CD14-positive monocyte (primary cell): ENCODE measurements around the gene WWOX. TPM values are rescaled to one million over a fixed set of nuclear protein-coding genes. Genes with fewer than 3 reads are reported as not detected.

Experiments used
- DNase-seq, 3 donors: peaks; one replicate each; pipeline ENCODE4 v3.0.0-alpha.2; 2011 to 2022
- H2AFZ ChIP-seq: 2 replicates; pipeline ENCODE4 v1.6.0; 2012; ENCODE audit warnings: mild to moderate bottlenecking, low read depth, low read length, inconsistent platforms; ENCODE audit not compliant: insufficient read depth, poor library complexity, severe bottlenecking
- H3K27ac ChIP-seq, 2 donors: 1 replicate in 1 of 2; 2 replicates in 1 of 2; pipeline ENCODE4 v1.5.1; 2012 to 2013; ENCODE audit warnings: low read length in 2 of 2, control low read depth in 1 of 2, inconsistent platforms in 1 of 2, low read depth in 1 of 2, mild to moderate bottlenecking in 1 of 2
- H3K27me3 ChIP-seq, 2 donors: one replicate each; pipeline versions ENCODE4 v1.6.0 to v1.6.1; 2011 to 2013; ENCODE audit warnings: low read length in 2 of 2; ENCODE audit not compliant: control insufficient read depth in 2 of 2, insufficient read depth in 2 of 2
- H3K36me3 ChIP-seq, 2 donors: replicated peaks in 1 of 2; 1 replicate in 1 of 2; 2 replicates in 1 of 2; pipeline versions ENCODE4 v1.5.1 to v1.6.1; 2012 to 2013; ENCODE audit warnings: low read length in 2 of 2, control low read depth in 1 of 2, inconsistent platforms in 1 of 2, mild to moderate bottlenecking in 1 of 2; ENCODE audit not compliant: insufficient read depth in 2 of 2, control insufficient read depth in 1 of 2
- H3K4me1 ChIP-seq, 2 donors: 1 replicate in 1 of 2; 2 replicates in 1 of 2; pipeline versions ENCODE4 v1.5.1 to v1.6.1; 2012 to 2013; ENCODE audit warnings: low read length in 2 of 2, control low read depth in 1 of 2, inconsistent platforms in 1 of 2, mild to moderate bottlenecking in 1 of 2, moderate library complexity in 1 of 2; ENCODE audit not compliant: insufficient read depth in 2 of 2, control insufficient read depth in 1 of 2
- H3K4me2 ChIP-seq: replicated peaks from 2 replicates; pipeline ENCODE3; 2012; ENCODE audit warnings: low read length, moderate library complexity, mild to moderate bottlenecking; ENCODE audit not compliant: poor library complexity, severe bottlenecking; ENCODE audit errors: extremely low read depth
- H3K4me3 ChIP-seq, 3 experiments: fragments of 200-600 bp in 1 of 3; sonication (generic) in 1 of 3; replicated peaks in 1 of 3; 1 replicate in 2 of 3; 2 replicates in 1 of 3; pipeline ENCODE4 v1.5.1; 2011 to 2013; ENCODE audit warnings: low read length in 3 of 3, mild to moderate bottlenecking in 3 of 3, control low read depth in 2 of 3, low read depth in 2 of 3, inconsistent platforms in 1 of 3, moderate library complexity in 1 of 3
- H3K79me2 ChIP-seq: 2 replicates; pipeline ENCODE4 v1.6.0; 2012; ENCODE audit warnings: mild to moderate bottlenecking, control low read depth, inconsistent platforms, low read length, moderate library complexity; ENCODE audit not compliant: insufficient read depth
- H3K9ac ChIP-seq: 2 replicates; pipeline ENCODE4 v1.6.0; 2017; ENCODE audit warnings: low read length, mild to moderate bottlenecking; ENCODE audit not compliant: insufficient read depth, poor library complexity, severe bottlenecking
- H3K9me3 ChIP-seq, 2 donors: replicated peaks in 1 of 2; 1 replicate in 1 of 2; 2 replicates in 1 of 2; pipeline versions ENCODE4 v1.5.1 to v1.6.1; 2012 to 2013; ENCODE audit warnings: low read length in 2 of 2, control low read depth in 1 of 2; ENCODE audit not compliant: control insufficient read depth in 1 of 2, insufficient read depth in 1 of 2
- H4K20me1 ChIP-seq: 2 replicates; pipeline ENCODE4 v1.6.0; 2012; ENCODE audit warnings: mild to moderate bottlenecking, low read length, control low read depth, moderate library complexity; ENCODE audit not compliant: insufficient read depth
- H3K27ac Mint-ChIP-seq, 7 donors: one replicate each; pipeline ENCODE4 v1.8.0; 2020; ENCODE audit warnings: mild to moderate bottlenecking in 7 of 7, mixed read lengths in 7 of 7, moderate library complexity in 6 of 7, inconsistent platforms in 2 of 7
- H3K27me3 Mint-ChIP-seq, 3 donors: one replicate each; pipeline ENCODE4 v1.8.0; 2021 to 2022; ENCODE audit warnings: low read depth in 3 of 3, mild to moderate bottlenecking in 3 of 3, mixed read lengths in 3 of 3, moderate library complexity in 3 of 3, inconsistent platforms in 1 of 3
- H3K36me3 Mint-ChIP-seq, 2 donors: one replicate each; pipeline ENCODE4 v1.8.0; 2020; ENCODE audit warnings: mixed read lengths in 2 of 2, inconsistent platforms in 1 of 2, mild to moderate bottlenecking in 1 of 2
- H3K4me1 Mint-ChIP-seq: one replicate; pipeline ENCODE4 v1.8.0; 2020; ENCODE audit warnings: mild to moderate bottlenecking, mixed read lengths
- H3K4me3 Mint-ChIP-seq, 2 donors: one replicate each; pipeline ENCODE4 v1.8.0; 2020; ENCODE audit warnings: mild to moderate bottlenecking in 2 of 2, mixed read lengths in 2 of 2, moderate library complexity in 1 of 2
- H3K9me3 Mint-ChIP-seq, 7 donors: one replicate each; pipeline ENCODE4 v1.8.0; 2020 to 2022; ENCODE audit warnings: mixed read lengths in 7 of 7, mild to moderate bottlenecking in 6 of 7, moderate library complexity in 6 of 7, inconsistent platforms in 2 of 7
- WGBS: methylation state at CpG from one replicate; pipeline ENCODE4 v1.1.5; 2013; ENCODE audit warnings: missing lambda C conversion rate; ENCODE audit not compliant: insufficient coverage; 5-methylcytosine and 5-hydroxymethylcytosine counted together
- intact Hi-C, 2 donors: fragments of 100-400 bp; cut with micrococcal nuclease; formaldehyde crosslinking; loops; one replicate each; pipeline versions ENCODE4 v1.15.0 to v1.15.1; 2023
- polyA plus RNA-seq, 3 donors: library from polyadenylated mRNA; depleted of rRNA in 1 of 3; unstranded in 2 of 3; stranded (reverse) in 1 of 3; fragments of 300-500 nt in 2 of 3; fragments of >200 nt in 1 of 3; fragmentation: Illumina TruSeq in 2 of 3; gene quantifications; 1 replicate in 2 of 3; 2 replicates in 1 of 3; pipeline ENCODE4 v1.2.3, GENCODE V29; 2012 to 2021
- TF ChIP-seq, protein P1 (sequence below): fragments of 200-600 bp; IDR thresholded peaks from one replicate; pipeline ENCODE4 v1.8.0; 2022; ENCODE audit warnings: antibody characterized with exemption, mild to moderate bottlenecking

The WWOX gene
- polyA plus RNA-seq, 3 donors = 4.0 to 7.0 (median 6.3) TPM

DNA sequence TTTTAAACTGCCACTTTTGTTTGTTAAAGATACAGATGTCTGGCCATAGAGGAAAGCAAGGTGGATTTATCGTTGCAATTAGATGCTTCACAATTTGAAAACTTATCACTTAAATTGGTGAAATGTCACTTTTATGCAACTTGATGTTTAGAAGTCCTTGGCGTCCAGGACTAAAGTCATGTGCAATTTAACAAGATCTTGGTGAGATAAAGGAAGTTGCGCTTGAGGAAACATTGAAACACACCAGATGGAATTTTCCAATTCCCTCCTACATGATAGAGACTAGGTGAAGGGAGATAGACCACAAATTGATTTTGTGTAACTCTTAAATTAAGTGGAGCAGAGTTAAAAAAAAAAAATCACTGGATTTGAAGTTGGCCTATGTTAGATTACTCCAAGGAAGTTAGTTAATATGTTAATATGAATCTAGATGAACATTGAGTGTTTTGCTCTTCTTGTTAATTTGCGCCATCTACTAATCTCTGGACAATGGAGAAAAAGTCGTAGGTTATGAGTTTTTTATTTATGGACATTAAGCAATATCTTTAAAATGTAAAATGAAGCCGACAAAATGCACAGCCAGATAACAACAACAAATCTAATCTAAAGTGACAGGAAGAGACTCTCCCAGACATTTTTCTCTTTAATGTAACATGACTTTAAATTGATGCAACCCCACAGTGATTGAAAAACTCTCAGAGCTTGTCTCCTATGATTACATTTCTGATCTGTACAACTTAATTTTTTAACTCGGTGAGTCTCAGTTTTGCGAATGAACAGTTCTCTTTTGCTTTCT lies 119.6 kb downstream of the WWOX start:
- Histone ChIP-seq H3K9ac (no peak overlapping the region), H3K36me3 (no peaks in the 10 kb centered on the region), H2AFZ (no peak overlapping the region), H3K9me3 (no peaks in the 10 kb centered on the region), H3K27ac (no peak overlapping the region), H4K20me1 (no peaks in the 10 kb centered on the region), H3K27me3 (no peaks in the 10 kb centered on the region), H3K4me1 (no peaks in the 10 kb centered on the region), H3K4me3 (no peak overlapping the region), H3K4me2 (no peak overlapping the region), H3K79me2 (no peaks in the 10 kb centered on the region)
- no CpG with 5 or more reads among the region's 8 CpGs for WGBS
- no peaks in the 10 kb centered on the region for H3K36me3 Mint-ChIP-seq
- H3K9me3 Mint-ChIP-seq = peaks cover 0 to 5% (median 0%) of the 10 kb centered on the region in 7 donors
- no peak overlapping the region for H3K27ac Mint-ChIP-seq
- TF ChIP-seq, protein P1, sequence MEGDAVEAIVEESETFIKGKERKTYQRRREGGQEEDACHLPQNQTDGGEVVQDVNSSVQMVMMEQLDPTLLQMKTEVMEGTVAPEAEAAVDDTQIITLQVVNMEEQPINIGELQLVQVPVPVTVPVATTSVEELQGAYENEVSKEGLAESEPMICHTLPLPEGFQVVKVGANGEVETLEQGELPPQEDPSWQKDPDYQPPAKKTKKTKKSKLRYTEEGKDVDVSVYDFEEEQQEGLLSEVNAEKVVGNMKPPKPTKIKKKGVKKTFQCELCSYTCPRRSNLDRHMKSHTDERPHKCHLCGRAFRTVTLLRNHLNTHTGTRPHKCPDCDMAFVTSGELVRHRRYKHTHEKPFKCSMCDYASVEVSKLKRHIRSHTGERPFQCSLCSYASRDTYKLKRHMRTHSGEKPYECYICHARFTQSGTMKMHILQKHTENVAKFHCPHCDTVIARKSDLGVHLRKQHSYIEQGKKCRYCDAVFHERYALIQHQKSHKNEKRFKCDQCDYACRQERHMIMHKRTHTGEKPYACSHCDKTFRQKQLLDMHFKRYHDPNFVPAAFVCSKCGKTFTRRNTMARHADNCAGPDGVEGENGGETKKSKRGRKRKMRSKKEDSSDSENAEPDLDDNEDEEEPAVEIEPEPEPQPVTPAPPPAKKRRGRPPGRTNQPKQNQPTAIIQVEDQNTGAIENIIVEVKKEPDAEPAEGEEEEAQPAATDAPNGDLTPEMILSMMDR = no peak
- no peaks in the 10 kb centered on the region for H3K27me3 Mint-ChIP-seq
- intact Hi-C loops = no loop called here
- H3K4me3 Mint-ChIP-seq = no peak overlapping the region
- DNase-seq = no peak
- H3K4me1 Mint-ChIP-seq = no peaks in the 10 kb centered on the region

GRCh38 chr16:78220571-78220970 lies 121.1 kb downstream of the WWOX start:
- H3K4me1 ChIP-seq = no peaks in the 10 kb centered on the region
- no peaks in the 10 kb centered on the region for H4K20me1 ChIP-seq
- no peak overlapping the region for H3K27ac ChIP-seq
- 100% methylated on average over 1 of the region's 2 CpGs for WGBS
- H3K27ac Mint-ChIP-seq = no peak overlapping the region
- H3K9ac ChIP-seq = no peak overlapping the region
- H3K36me3 Mint-ChIP-seq = no peaks in the 10 kb centered on the region
- H2AFZ ChIP-seq = no peak overlapping the region
- no peaks in the 10 kb centered on the region for H3K9me3 ChIP-seq
- peaks cover 0 to 2% (median 0%) of the 10 kb centered on the region in 7 donors for H3K9me3 Mint-ChIP-seq
- no peak overlapping the region for H3K4me3 ChIP-seq
- H3K4me1 Mint-ChIP-seq = no peaks in the 10 kb centered on the region
- H3K36me3 ChIP-seq = no peaks in the 10 kb centered on the region
- no peak for DNase-seq
- no peaks in the 10 kb centered on the region for H3K27me3 Mint-ChIP-seq
- intact Hi-C loops = loop anchor here in 1 of 2 donors (5.0 kb wide), 1 partner anchor 48 kb away; no protein-coding TSS in a partner anchor
- TF ChIP-seq, protein P1 = no peak
- H3K27me3 ChIP-seq = no peaks in the 10 kb centered on the region
- H3K4me3 Mint-ChIP-seq = no peak overlapping the region
- H3K79me2 ChIP-seq = no peaks in the 10 kb centered on the region
- H3K4me2 ChIP-seq = no peak overlapping the region
